ENCODE results near the gene CYB5R4.

DNA sequence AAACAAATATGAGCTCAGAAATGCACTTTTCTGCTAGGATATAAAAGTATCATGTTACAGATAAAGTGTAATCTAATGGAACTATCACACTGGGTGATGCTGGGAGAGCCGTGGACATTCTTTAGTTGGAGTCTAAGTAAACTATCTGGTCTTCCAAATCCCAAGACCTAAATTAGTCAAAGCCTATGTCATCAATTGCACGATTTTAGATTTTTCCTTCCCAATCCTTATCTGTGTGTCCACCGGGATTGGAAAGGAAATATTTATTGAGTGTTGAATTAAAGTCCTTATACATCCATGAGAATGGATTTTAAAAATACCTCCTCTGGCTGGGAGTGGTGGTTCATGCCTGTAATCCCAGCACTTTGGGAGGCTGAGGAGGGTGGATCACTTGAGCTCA is 154.4 kb downstream of the CYB5R4 start:
- TF ChIP-seq, protein P1, sequence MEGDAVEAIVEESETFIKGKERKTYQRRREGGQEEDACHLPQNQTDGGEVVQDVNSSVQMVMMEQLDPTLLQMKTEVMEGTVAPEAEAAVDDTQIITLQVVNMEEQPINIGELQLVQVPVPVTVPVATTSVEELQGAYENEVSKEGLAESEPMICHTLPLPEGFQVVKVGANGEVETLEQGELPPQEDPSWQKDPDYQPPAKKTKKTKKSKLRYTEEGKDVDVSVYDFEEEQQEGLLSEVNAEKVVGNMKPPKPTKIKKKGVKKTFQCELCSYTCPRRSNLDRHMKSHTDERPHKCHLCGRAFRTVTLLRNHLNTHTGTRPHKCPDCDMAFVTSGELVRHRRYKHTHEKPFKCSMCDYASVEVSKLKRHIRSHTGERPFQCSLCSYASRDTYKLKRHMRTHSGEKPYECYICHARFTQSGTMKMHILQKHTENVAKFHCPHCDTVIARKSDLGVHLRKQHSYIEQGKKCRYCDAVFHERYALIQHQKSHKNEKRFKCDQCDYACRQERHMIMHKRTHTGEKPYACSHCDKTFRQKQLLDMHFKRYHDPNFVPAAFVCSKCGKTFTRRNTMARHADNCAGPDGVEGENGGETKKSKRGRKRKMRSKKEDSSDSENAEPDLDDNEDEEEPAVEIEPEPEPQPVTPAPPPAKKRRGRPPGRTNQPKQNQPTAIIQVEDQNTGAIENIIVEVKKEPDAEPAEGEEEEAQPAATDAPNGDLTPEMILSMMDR (conservative IDR thresholded peaks at IDR 0.05; ENCODE audit: low read depth, low read length): no peak
- no peak for TF ChIP-seq EZH2 (IDR thresholded peaks at IDR 0.05; ENCODE audit: borderline replicate concordance, low read depth, low read length, poor library complexity, severe bottlenecking)
